HepG2 (cell line): ENCODE results near the gene DUS1L. TPM values are rescaled to one million over a fixed set of nuclear protein-coding genes. Genes with fewer than 3 reads are reported as not detected.

Source experiments
- BRD4 ChIP-seq: sonication (generic); formaldehyde crosslinking; IDR thresholded peaks from 2 replicates; pipeline ENCODE4 v1.4.0; 2020; ENCODE audit warnings: missing genetic modification reagents
- ERF ChIP-seq: IDR thresholded peaks from 2 replicates; pipeline ENCODE4 v1.6.1; 2018; ENCODE audit warnings: missing biosample characterization, missing genetic modification reagents
- ETV5 ChIP-seq: IDR thresholded peaks from 2 replicates; pipeline ENCODE4 v1.6.1; 2018; ENCODE audit warnings: missing biosample characterization, missing genetic modification reagents, inconsistent platforms, borderline replicate concordance
- FOSL2 ChIP-seq: sonication (generic); formaldehyde crosslinking; IDR thresholded peaks from 2 replicates; pipeline ENCODE4 v1.4.0; 2020; ENCODE audit warnings: missing genetic modification reagents
- FOXC1 ChIP-seq: sonication (generic); formaldehyde crosslinking; IDR thresholded peaks from 2 replicates; pipeline ENCODE4 v1.8.0; 2022; ENCODE audit warnings: mild to moderate bottlenecking, missing genetic modification reagents, borderline replicate concordance
- GABPB1 ChIP-seq: IDR thresholded peaks from 2 replicates; pipeline ENCODE4 v1.6.1; 2016; ENCODE audit warnings: mild to moderate bottlenecking, missing genetic modification reagents, moderate library complexity, missing compliant biosample characterization
- HDAC2 ChIP-seq: sonication (generic); formaldehyde crosslinking; IDR thresholded peaks from 2 replicates; pipeline ENCODE4 v1.4.0; 2020; ENCODE audit warnings: missing genetic modification reagents
- HOXA9 ChIP-seq: sonication (generic); formaldehyde crosslinking; IDR thresholded peaks from 2 replicates; pipeline ENCODE4 v1.8.1; 2022; ENCODE audit warnings: missing genetic modification reagents, mild to moderate bottlenecking, moderate library complexity, borderline replicate concordance
- JDP2 ChIP-seq: sonication (generic); formaldehyde crosslinking; IDR thresholded peaks from 2 replicates; pipeline ENCODE4 v1.8.1; 2022; ENCODE audit warnings: missing genetic modification reagents, borderline replicate concordance
- KLF6 ChIP-seq: IDR thresholded peaks from 2 replicates; pipeline ENCODE4 v1.8.0; 2016; ENCODE audit warnings: missing biosample characterization, missing genetic modification reagents
- MYC ChIP-seq: sonication (generic); formaldehyde crosslinking; IDR thresholded peaks from 2 replicates; pipeline ENCODE4 v1.9.0; 2021; ENCODE audit warnings: missing genetic modification reagents, borderline replicate concordance
- NCOA1 ChIP-seq: sonication (generic); formaldehyde crosslinking; IDR thresholded peaks from 2 replicates; pipeline ENCODE4 v1.9.0; 2021; ENCODE audit warnings: missing genetic modification reagents
- NFIC ChIP-seq: IDR thresholded peaks from 2 replicates; pipeline ENCODE4 v1.6.1; 2012; ENCODE audit warnings: mild to moderate bottlenecking, low read length, inconsistent platforms
- NKX3-1 ChIP-seq: sonication (generic); formaldehyde crosslinking; IDR thresholded peaks from 2 replicates; pipeline ENCODE4 v1.5.0; 2020; ENCODE audit warnings: missing genetic modification reagents
- POLR2G ChIP-seq: fragments of 200-400 bp; formaldehyde crosslinking; IDR thresholded peaks from 2 replicates; pipeline ENCODE4 v1.6.1; 2018; ENCODE audit warnings: mild to moderate bottlenecking, low read depth, low read length, moderate library complexity
- SATB2 ChIP-seq: sonication (generic); formaldehyde crosslinking; IDR thresholded peaks from 2 replicates; pipeline ENCODE4 v1.5.0; 2020; ENCODE audit warnings: missing genetic modification reagents
- SKIL ChIP-seq: sonication (generic); formaldehyde crosslinking; IDR thresholded peaks from 2 replicates; pipeline ENCODE4 v1.8.0; 2022; ENCODE audit warnings: missing genetic modification reagents, mild to moderate bottlenecking, moderate library complexity, borderline replicate concordance
- SMAD3 ChIP-seq: sonication (generic); formaldehyde crosslinking; IDR thresholded peaks from 2 replicates; pipeline ENCODE4 v1.4.0; 2020; ENCODE audit warnings: missing genetic modification reagents
- ZGPAT ChIP-seq: IDR thresholded peaks from 2 replicates; pipeline ENCODE4 v1.6.1; 2016; ENCODE audit warnings: mild to moderate bottlenecking
- ZKSCAN8 ChIP-seq: IDR thresholded peaks from 2 replicates; pipeline ENCODE4 v1.6.1; 2016; ENCODE audit warnings: borderline replicate concordance, missing genetic modification reagents, missing compliant biosample characterization
- polyA plus RNA-seq, 8 experiments: library from polyadenylated mRNA; depleted of rRNA in 3 of 8; stranded (reverse) in 7 of 8; unstranded in 1 of 8; fragments of >200 nt; fragmentation: Illumina TruSeq in 4 of 8; extraction: Trizol in 4 of 8; gene quantifications; 2 replicates each; pipeline versions ENCODE4 v1.2.1 to v1.2.3, GENCODE V29; 2011 to 2016; ENCODE audit warnings: low read depth in 4 of 8, missing spikeins in 1 of 8, mixed read lengths in 1 of 8; ENCODE audit not compliant: insufficient read depth in 1 of 8
- total RNA-seq, 5 experiments: library from RNA; depleted of rRNA; stranded (reverse); fragments of >200 nt; fragmentation: Illumina TruSeq; extraction: Trizol; gene quantifications; 2 replicates each; pipeline ENCODE4 v1.2.3, GENCODE V29; 2016; ENCODE audit warnings: low read depth in 1 of 5
- TF ChIP-seq, protein P1 (sequence below): sonication (generic); formaldehyde crosslinking; IDR thresholded peaks from 2 replicates; pipeline ENCODE4 v1.4.0; 2020; ENCODE audit warnings: mild to moderate bottlenecking, missing genetic modification reagents, borderline replicate concordance

Gene DUS1L
- total and polyA plus RNA-seq, 2 of the 13 experiments (the other 11 are each of a cell fraction or from before 2014, with no cell fraction given): 81.0 to 109 TPM

GRCh38 chr17:82015311-82015971 is 50.2 kb downstream of the DUS1L start (continued):
- TF ChIP-seq ZGPAT (CRISPR knock-in tag) (peak; percentile 66; the same call in 1 of the 2 replicates), SKIL (peak; percentile 79; the same call in 1 of the 2 replicates), MYC (CRISPR knock-in tag) (peak; percentile 39; the same call in 1 of the 2 replicates), NFIC (peak; percentile 41; the same call in 1 of the 2 replicates), POLR2G (peak; percentile 16), KLF6 (0 out of 2 replicates have a peak, but pooled peaks have one; percentile 25), FOSL2 (CRISPR knock-in tag) (peak; percentile 53), BRD4 (CRISPR knock-in tag) (peak; percentile 81), SATB2 (CRISPR knock-in tag) (0 out of 2 replicates have a peak, but pooled peaks have one; percentile 43), NKX3-1 (CRISPR knock-in tag) (peak; percentile 15; the same call in 1 of the 2 replicates), GABPB1 (CRISPR knock-in tag) (peak; percentile 82), HDAC2 (CRISPR knock-in tag) (no peak), FOXC1 (CRISPR knock-in tag) (no peak), JDP2 (no peak), ETV5 (CRISPR knock-in tag) (peak; percentile 90), NCOA1 (CRISPR knock-in tag) (no peak), ZKSCAN8 (CRISPR knock-in tag) (0 out of 2 replicates have a peak, but pooled peaks have one; percentile 10), ERF (0 out of 2 replicates have a peak, but pooled peaks have one; percentile 18), SMAD3 (CRISPR knock-in tag) (no peak), HOXA9 (CRISPR knock-in tag) (0 out of 2 replicates have a peak, but pooled peaks have one; percentile 55)
- TF ChIP-seq, protein P1, sequence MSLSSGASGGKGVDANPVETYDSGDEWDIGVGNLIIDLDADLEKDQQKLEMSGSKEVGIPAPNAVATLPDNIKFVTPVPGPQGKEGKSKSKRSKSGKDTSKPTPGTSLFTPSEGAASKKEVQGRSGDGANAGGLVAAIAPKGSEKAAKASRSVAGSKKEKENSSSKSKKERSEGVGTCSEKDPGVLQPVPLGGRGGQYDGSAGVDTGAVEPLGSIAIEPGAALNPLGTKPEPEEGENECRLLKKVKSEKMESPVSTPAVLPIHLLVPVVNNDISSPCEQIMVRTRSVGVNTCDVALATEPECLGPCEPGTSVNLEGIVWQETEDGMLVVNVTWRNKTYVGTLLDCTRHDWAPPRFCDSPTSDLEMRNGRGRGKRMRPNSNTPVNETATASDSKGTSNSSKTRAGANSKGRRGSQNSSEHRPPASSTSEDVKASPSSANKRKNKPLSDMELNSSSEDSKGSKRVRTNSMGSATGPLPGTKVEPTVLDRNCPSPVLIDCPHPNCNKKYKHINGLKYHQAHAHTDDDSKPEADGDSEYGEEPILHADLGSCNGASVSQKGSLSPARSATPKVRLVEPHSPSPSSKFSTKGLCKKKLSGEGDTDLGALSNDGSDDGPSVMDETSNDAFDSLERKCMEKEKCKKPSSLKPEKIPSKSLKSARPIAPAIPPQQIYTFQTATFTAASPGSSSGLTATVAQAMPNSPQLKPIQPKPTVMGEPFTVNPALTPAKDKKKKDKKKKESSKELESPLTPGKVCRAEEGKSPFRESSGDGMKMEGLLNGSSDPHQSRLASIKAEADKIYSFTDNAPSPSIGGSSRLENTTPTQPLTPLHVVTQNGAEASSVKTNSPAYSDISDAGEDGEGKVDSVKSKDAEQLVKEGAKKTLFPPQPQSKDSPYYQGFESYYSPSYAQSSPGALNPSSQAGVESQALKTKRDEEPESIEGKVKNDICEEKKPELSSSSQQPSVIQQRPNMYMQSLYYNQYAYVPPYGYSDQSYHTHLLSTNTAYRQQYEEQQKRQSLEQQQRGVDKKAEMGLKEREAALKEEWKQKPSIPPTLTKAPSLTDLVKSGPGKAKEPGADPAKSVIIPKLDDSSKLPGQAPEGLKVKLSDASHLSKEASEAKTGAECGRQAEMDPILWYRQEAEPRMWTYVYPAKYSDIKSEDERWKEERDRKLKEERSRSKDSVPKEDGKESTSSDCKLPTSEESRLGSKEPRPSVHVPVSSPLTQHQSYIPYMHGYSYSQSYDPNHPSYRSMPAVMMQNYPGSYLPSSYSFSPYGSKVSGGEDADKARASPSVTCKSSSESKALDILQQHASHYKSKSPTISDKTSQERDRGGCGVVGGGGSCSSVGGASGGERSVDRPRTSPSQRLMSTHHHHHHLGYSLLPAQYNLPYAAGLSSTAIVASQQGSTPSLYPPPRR (CRISPR knock-in tag): peak; percentile 52; the same call in 1 of the 2 replicates
